Right lobe of liver (tissue), 4 donors: ENCODE measurements around the gene ENTPD1.

Experiments used
- POLR2A ChIP-seq: fragments of 450-650 bp; IDR thresholded peaks from one replicate; pipeline ENCODE4 v1.6.1; 2017; ENCODE audit warnings: antibody characterized with exemption, mild to moderate bottlenecking
- TF ChIP-seq, protein P1 (sequence below), 4 donors: fragments of 200-600 bp in 3 of 4; fragments of 450-650 bp in 1 of 4; IDR thresholded peaks; one replicate each; pipeline versions ENCODE4 v1.5.1 to v1.8.0; 2016 to 2022; ENCODE audit warnings: antibody characterized with exemption in 4 of 4, mild to moderate bottlenecking in 2 of 4
- donor health status: DM: no; HTN: no; CAD: no.
- donor health status: DM: no; HTN: no; CAD: no.
- donor health status: DM: no; HTN: yes; CAD: no.

DNA sequence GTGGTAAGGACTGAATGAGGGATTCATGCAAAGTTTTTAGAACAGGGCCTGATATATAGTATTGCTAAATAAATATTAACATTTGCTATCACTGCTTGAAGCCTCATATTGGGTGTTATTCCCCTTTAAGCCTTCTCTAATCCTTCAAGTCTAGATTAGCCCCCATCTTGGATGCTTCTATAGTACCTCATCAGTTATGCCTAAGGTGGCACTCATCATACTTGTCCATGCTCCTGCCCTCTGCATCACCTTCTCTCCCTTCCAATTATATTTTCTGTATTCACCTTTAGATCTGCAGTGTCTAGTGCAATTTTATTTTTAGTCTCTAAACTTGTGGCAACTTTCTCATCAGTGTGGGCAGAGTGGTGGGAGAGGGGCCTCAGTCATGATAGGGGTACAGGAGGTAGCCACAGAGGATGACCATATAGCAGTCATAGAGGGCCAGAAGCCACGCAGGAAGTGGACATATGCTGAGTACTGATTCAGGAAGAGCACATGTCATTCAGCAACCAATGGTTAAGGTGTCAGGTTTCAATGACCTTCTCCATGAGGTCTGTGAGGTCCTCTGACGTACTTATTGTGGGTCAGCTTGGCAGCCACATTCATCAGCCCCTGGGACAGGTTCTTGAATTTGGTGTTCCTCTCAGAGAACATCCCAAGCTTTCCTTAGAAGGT lies 2.5 kb downstream of the ENTPD1 start:
- TF ChIP-seq, protein P1, sequence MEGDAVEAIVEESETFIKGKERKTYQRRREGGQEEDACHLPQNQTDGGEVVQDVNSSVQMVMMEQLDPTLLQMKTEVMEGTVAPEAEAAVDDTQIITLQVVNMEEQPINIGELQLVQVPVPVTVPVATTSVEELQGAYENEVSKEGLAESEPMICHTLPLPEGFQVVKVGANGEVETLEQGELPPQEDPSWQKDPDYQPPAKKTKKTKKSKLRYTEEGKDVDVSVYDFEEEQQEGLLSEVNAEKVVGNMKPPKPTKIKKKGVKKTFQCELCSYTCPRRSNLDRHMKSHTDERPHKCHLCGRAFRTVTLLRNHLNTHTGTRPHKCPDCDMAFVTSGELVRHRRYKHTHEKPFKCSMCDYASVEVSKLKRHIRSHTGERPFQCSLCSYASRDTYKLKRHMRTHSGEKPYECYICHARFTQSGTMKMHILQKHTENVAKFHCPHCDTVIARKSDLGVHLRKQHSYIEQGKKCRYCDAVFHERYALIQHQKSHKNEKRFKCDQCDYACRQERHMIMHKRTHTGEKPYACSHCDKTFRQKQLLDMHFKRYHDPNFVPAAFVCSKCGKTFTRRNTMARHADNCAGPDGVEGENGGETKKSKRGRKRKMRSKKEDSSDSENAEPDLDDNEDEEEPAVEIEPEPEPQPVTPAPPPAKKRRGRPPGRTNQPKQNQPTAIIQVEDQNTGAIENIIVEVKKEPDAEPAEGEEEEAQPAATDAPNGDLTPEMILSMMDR (IDR thresholded peaks at IDR 0.05) = no peak
- no peak for TF ChIP-seq POLR2A
